Measurements from ENCODE around the gene IGF1.

IGF1 gene

GRCh38 chr12:102480406-102480805 is at the start of gene IGF1:
Gene IGF1, minus strand, starts transcription at chr12:102480563. Its CDS starts 182 bp downstream, at chr12:102480381.
- TF ChIP-seq CTCF (conservative IDR thresholded peaks at IDR 0.05), result peak; percentile 32
- no peak within 1 kb of the TSS for H3K27ac ChIP-seq

GRCh38 chr12:102528111-102528510 is 47.7 kb upstream of the IGF1 start:
- TF ChIP-seq CTCF (conservative IDR thresholded peaks at IDR 0.05), result no peak
- no peak overlapping the region for H3K27ac ChIP-seq

GRCh38 chr12:102527171-102527720 is 46.9 kb upstream of the IGF1 start:
- no peak for TF ChIP-seq CTCF (conservative IDR thresholded peaks at IDR 0.05)
- no peak overlapping the region for H3K27ac ChIP-seq

GRCh38 chr12:102526656-102527055 is 46.3 kb upstream of the IGF1 start:
- no peak for TF ChIP-seq CTCF (conservative IDR thresholded peaks at IDR 0.05)
- H3K27ac ChIP-seq, result no peak overlapping the region

DNA sequence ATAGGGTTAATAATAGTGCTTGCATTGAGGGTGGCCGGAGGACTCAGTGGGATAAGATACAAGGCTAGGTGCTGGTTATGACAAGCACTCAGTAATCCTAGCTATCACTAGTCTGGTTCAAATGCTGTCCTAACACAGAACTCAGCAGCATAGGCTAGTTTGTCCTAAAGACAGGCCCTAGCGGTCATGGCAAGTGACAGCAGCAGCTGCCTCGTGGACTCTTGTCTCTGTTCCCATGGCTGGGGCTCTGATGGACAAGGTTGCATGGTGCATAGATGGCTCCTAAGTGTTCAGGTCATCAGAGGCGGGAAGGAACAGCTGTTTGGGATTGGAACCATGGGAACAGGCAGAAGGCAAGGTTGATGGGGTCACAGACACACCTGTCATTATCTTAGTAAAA is 42.4 kb upstream of the IGF1 start:
- H3K27ac ChIP-seq, result no peak overlapping the region
- no peak for TF ChIP-seq CTCF (conservative IDR thresholded peaks at IDR 0.05)

GRCh38 chr12:102521662-102522277 is 41.4 kb upstream of the IGF1 start:
- no peak for TF ChIP-seq CTCF (conservative IDR thresholded peaks at IDR 0.05)
- H3K27ac ChIP-seq, result no peak overlapping the region

GRCh38 chr12:102518871-102519270 is 38.5 kb upstream of the IGF1 start:
- no peak overlapping the region for H3K27ac ChIP-seq
- no peak for TF ChIP-seq CTCF (conservative IDR thresholded peaks at IDR 0.05)
